A549 treated with ZK216348 at 1 μM for 4 hours (cell line): ENCODE data around the gene ARID2. TPM values are rescaled to one million over a fixed set of nuclear protein-coding genes. Genes with fewer than 3 reads are reported as not detected.

Experiments used
- total RNA-seq: library from RNA; stranded (reverse); fragments of 200-300 nt; extraction: Qiagen RNA extraction; gene quantifications from 5 replicates; pipeline ENCODE4 v1.2.3, GENCODE V29; 2022; ENCODE audit warnings: low read depth

Gene ARID2
- total RNA-seq, result 6.7 to 11.7 TPM (median 9.6 TPM) in 5 replicates

GRCh38 chr12:45729233-45730083, at the start of gene ARID2:
TSS of gene ARID2 (plus strand) at chr12:45729706. CDS start at chr12:45729837, 131 bp downstream.

